Neural progenitor cell (in vitro differentiated cells): ENCODE data around the gene C11orf65. TPM values are rescaled to one million over a fixed set of nuclear protein-coding genes. Genes with fewer than 3 reads are reported as not detected.

Experiments used
- DNase-seq: peaks from one replicate; pipeline ENCODE4 v3.0.0-alpha.2; 2016; ENCODE audit warnings: low spot score
- H2AFZ ChIP-seq: fragments of 200-600 bp; sonication (generic); replicated peaks from 2 replicates; pipeline ENCODE4 v1.6.1; 2016; ENCODE audit warnings: antibody characterized with exemption
- H3F3A ChIP-seq: fragments of 200-600 bp; sonication (generic); 2 replicates; pipeline ENCODE4 v1.6.1; 2016; ENCODE audit warnings: antibody characterized with exemption, low read depth
- H3K27ac ChIP-seq: fragments of 200-600 bp; sonication (generic); 2 replicates; pipeline ENCODE4 v1.5.1; 2016; ENCODE audit warnings: mild to moderate bottlenecking
- H3K27me3 ChIP-seq: fragments of 200-600 bp; sonication (generic); 2 replicates; pipeline ENCODE4 v1.6.1; 2016; ENCODE audit warnings: mild to moderate bottlenecking, moderate library complexity
- H3K36me3 ChIP-seq: fragments of 200-600 bp; sonication (generic); 2 replicates; pipeline ENCODE4 v1.5.1; 2016
- H3K4me1 ChIP-seq: fragments of 200-600 bp; sonication (generic); 2 replicates; pipeline ENCODE4 v1.6.1; 2016; ENCODE audit warnings: mixed run types
- H3K4me2 ChIP-seq: fragments of 200-600 bp; sonication (generic); 2 replicates; pipeline ENCODE4 v1.6.1; 2016
- H3K4me3 ChIP-seq: fragments of 200-600 bp; sonication (generic); 2 replicates; pipeline ENCODE4 v1.5.1; 2016
- H3K79me2 ChIP-seq: fragments of 200-600 bp; sonication (generic); 2 replicates; pipeline ENCODE4 v1.6.1; 2016; ENCODE audit warnings: low read depth
- H3K9ac ChIP-seq: fragments of 200-600 bp; sonication (generic); 2 replicates; pipeline ENCODE4 v1.6.1; 2016
- H3K9me3 ChIP-seq: fragments of 200-600 bp; sonication (generic); 2 replicates; pipeline ENCODE4 v1.5.1; 2016; ENCODE audit warnings: low read depth
- H4K20me1 ChIP-seq: fragments of 200-600 bp; sonication (generic); 2 replicates; pipeline ENCODE4 v1.6.1; 2016; ENCODE audit warnings: low read depth
- H3K27ac Mint-ChIP-seq: 3 replicates; pipeline ENCODE4 v1.8.0; 2021; ENCODE audit warnings: mixed read lengths
- H3K27me3 Mint-ChIP-seq: 2 replicates; pipeline ENCODE4 v1.8.0; 2022; ENCODE audit warnings: low read depth, mild to moderate bottlenecking, inconsistent platforms, moderate library complexity, mixed read lengths; ENCODE audit not compliant: insufficient read depth
- H3K36me3 Mint-ChIP-seq: 3 replicates; pipeline ENCODE4 v1.8.0; 2021; ENCODE audit warnings: mixed read lengths
- H3K4me1 Mint-ChIP-seq: 3 replicates; pipeline ENCODE4 v1.8.0; 2021; ENCODE audit warnings: mixed read lengths
- H3K4me3 Mint-ChIP-seq: 3 replicates; pipeline ENCODE4 v1.8.0; 2021; ENCODE audit warnings: mild to moderate bottlenecking, moderate library complexity, mixed read lengths
- H3K9me3 Mint-ChIP-seq: 3 replicates; pipeline ENCODE4 v1.8.0; 2020; ENCODE audit warnings: mixed read lengths
- EZH2 ChIP-seq: fragments of 200-600 bp; sonication (generic); IDR thresholded peaks from 2 replicates; pipeline ENCODE4 v1.6.1; 2017; ENCODE audit warnings: antibody characterized with exemption, mild to moderate bottlenecking, moderate library complexity
- EZH2phosphoT487 ChIP-seq: fragments of 200-600 bp; sonication (generic); IDR thresholded peaks from 2 replicates; pipeline ENCODE4 v1.6.1; 2017; ENCODE audit warnings: antibody characterized with exemption
- total RNA-seq: library from RNA; depleted of rRNA; stranded (reverse); fragments of >200 nt; gene quantifications from 2 replicates; pipeline ENCODE4 v1.2.3, GENCODE V29; 2015; ENCODE audit warnings: low replicate concordance
- TF ChIP-seq, protein P1 (sequence below): fragments of 200-600 bp; sonication (generic); IDR thresholded peaks from 2 replicates; pipeline ENCODE4 v1.5.1; 2017; ENCODE audit warnings: antibody characterized with exemption, mild to moderate bottlenecking

Gene C11orf65
- total RNA-seq, 1 donor from 2014 or later, result 11.4 TPM

DNA sequence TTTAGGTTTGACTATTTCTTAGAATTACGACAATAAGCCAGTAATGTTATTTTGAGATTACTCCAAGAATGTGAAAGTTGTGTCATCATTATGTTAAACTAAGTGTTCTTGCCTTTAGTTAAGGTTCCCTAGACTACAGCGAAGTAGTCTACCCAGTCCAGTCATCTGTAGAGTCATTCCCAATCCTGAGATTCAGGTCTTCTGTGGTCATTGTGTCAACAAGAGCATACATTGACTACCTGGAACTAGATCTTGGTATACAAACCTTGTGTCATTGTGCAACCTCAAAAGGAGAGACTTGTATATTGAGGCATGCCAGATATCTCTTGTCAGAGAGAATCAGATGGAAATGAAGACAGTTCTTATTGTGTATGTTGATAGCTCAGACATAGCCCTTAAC is 128.6 kb downstream of the C11orf65 start:
- Histone ChIP-seq H3K9me3 (no peaks in the 10 kb centered on the region), H3K4me3 (no peak overlapping the region), H2AFZ (no peak overlapping the region), H3K36me3 (no peaks in the 10 kb centered on the region), H3K4me2 (no peak overlapping the region), H3F3A (no peaks in the 10 kb centered on the region), H3K9ac (no peak overlapping the region), H4K20me1 (no peaks in the 10 kb centered on the region), H3K27me3 (no peaks in the 10 kb centered on the region), H3K27ac (no peak overlapping the region), H3K79me2 (no peaks in the 10 kb centered on the region), H3K4me1 (no peaks in the 10 kb centered on the region)
- Mint-ChIP-seq H3K4me1 (peaks cover 10% of the 10 kb centered on the region), H3K27ac (no peak overlapping the region), H3K4me3 (no peak overlapping the region), H3K9me3 (no peaks in the 10 kb centered on the region), H3K36me3 (peaks cover 12% of the 10 kb centered on the region), H3K27me3 (no peaks in the 10 kb centered on the region)
- no peak for TF ChIP-seq EZH2phosphoT487
- TF ChIP-seq EZH2, result no peak
- TF ChIP-seq, protein P1, sequence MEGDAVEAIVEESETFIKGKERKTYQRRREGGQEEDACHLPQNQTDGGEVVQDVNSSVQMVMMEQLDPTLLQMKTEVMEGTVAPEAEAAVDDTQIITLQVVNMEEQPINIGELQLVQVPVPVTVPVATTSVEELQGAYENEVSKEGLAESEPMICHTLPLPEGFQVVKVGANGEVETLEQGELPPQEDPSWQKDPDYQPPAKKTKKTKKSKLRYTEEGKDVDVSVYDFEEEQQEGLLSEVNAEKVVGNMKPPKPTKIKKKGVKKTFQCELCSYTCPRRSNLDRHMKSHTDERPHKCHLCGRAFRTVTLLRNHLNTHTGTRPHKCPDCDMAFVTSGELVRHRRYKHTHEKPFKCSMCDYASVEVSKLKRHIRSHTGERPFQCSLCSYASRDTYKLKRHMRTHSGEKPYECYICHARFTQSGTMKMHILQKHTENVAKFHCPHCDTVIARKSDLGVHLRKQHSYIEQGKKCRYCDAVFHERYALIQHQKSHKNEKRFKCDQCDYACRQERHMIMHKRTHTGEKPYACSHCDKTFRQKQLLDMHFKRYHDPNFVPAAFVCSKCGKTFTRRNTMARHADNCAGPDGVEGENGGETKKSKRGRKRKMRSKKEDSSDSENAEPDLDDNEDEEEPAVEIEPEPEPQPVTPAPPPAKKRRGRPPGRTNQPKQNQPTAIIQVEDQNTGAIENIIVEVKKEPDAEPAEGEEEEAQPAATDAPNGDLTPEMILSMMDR, result no peak
- no peak for DNase-seq

DNA sequence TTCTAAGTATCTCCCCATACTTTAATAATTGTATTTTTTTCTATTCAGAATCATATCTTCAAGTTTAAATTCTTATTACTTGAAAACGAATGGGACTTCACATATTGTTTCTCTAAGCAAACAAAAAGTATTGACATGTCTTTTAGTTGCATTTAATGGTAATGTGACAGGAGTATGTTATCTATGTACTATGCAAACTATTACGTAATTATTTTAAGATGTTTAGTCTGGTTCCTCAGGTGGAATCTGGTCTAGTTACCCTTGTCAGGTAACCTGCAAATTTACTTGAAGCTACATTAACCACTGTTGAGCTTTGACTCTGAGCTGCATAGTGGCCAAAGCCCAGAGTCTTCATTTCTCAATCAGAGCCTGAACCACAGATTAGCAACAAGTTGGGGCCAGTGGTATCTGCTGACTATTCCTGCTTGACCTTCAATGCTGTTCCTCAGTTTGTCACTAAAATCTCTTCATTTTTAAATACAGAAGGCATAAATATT is 133.9 kb downstream of the C11orf65 start:
- no peak for DNase-seq
- Mint-ChIP-seq H3K4me3 (no peak overlapping the region), H3K4me1 (no peaks in the 10 kb centered on the region), H3K27ac (no peak overlapping the region), H3K27me3 (no peaks in the 10 kb centered on the region), H3K9me3 (no peaks in the 10 kb centered on the region), H3K36me3 (peaks cover 19% of the 10 kb centered on the region)
- no peaks in the 10 kb centered on the region for H3K27me3 ChIP-seq
- no peak overlapping the region for H2AFZ ChIP-seq
- no peaks in the 10 kb centered on the region for H3K9me3 ChIP-seq
- H3K27ac ChIP-seq, result no peak overlapping the region
- H3K9ac ChIP-seq, result no peak overlapping the region
- no peak overlapping the region for H3K4me3 ChIP-seq
- no peaks in the 10 kb centered on the region for H3K79me2 ChIP-seq
- H3F3A ChIP-seq, result no peaks in the 10 kb centered on the region
- H3K4me1 ChIP-seq, result no peaks in the 10 kb centered on the region
- TF ChIP-seq EZH2, result no peak
- TF ChIP-seq, protein P1, result no peak
- TF ChIP-seq EZH2phosphoT487, result no peak
- H4K20me1 ChIP-seq, result no peaks in the 10 kb centered on the region
- H3K36me3 ChIP-seq, result peaks cover 7% of the 10 kb centered on the region
- H3K4me2 ChIP-seq, result no peak overlapping the region

Other genes starting within 250 kb of the C11orf65 start
- gene NPAT, start 244.9 kb downstream of the C11orf65 start, total RNA-seq, result 20.8 and 39.2 TPM in 2 replicates
- 66.5 and 105 TPM in 2 replicates for gene ATM, start 244.5 kb downstream of the C11orf65 start, total RNA-seq
- 19.3 and 27.3 TPM in 2 replicates for gene POGLUT3, start 30.9 kb upstream of the C11orf65 start, total RNA-seq
- gene EXPH5, start 126.2 kb upstream of the C11orf65 start, total RNA-seq, result 0.84 and 1.4 TPM in 2 replicates
- 31.0 and 34.1 TPM in 2 replicates for gene DDX10, start 197.5 kb upstream of the C11orf65 start, total RNA-seq